ENCODE results near the gene USP40.

Gene USP40

GRCh38 chr2:233442028-233442310 is 124.6 kb downstream of the USP40 start:
- DNase-seq = no peak

- DNase-seq = no peak
Observed at GRCh38 chr2:233441161-233442027, 125.2 kb downstream of the USP40 start.

- no peak for DNase-seq
Observed at GRCh38 chr2:233440714-233441113, 125.9 kb downstream of the USP40 start.

- no peak for DNase-seq
Observed at GRCh38 chr2:233440314-233440713, 126.3 kb downstream of the USP40 start.

- DNase-seq = no peak
Observed at GRCh38 chr2:233439191-233439590, 127.4 kb downstream of the USP40 start.

- DNase-seq = no peak
Observed at GRCh38 chr2:233438573-233439147, 127.9 kb downstream of the USP40 start.

- DNase-seq = no peak
Observed at GRCh38 chr2:233437439-233437955, 129.1 kb downstream of the USP40 start.

GRCh38 chr2:233436691-233437438 is 129.7 kb downstream of the USP40 start:
- no peak for DNase-seq

- DNase-seq = no peak
Observed at GRCh38 chr2:233436191-233436581, 130.4 kb downstream of the USP40 start.

- DNase-seq = no peak
Observed at GRCh38 chr2:233435436-233436190, 131.0 kb downstream of the USP40 start.

GRCh38 chr2:233434666-233435330 is 131.8 kb downstream of the USP40 start:
- DNase-seq = no peak

- DNase-seq = no peak
Observed at GRCh38 chr2:233433794-233434193, 132.8 kb downstream of the USP40 start.

GRCh38 chr2:233433029-233433428 is 133.6 kb downstream of the USP40 start:
- DNase-seq = no peak

- DNase-seq = no peak
Observed at GRCh38 chr2:233430651-233431050, 135.9 kb downstream of the USP40 start.

GRCh38 chr2:233430081-233430480 is 136.5 kb downstream of the USP40 start:
- DNase-seq = no peak

GRCh38 chr2:233429175-233429897 is 137.2 kb downstream of the USP40 start:
- DNase-seq = no peak

- DNase-seq = no peak
Observed at GRCh38 chr2:233428438-233428837, 138.1 kb downstream of the USP40 start.

GRCh38 chr2:233428008-233428407 is 138.6 kb downstream of the USP40 start:
- DNase-seq = no peak

- DNase-seq = no peak
Observed at GRCh38 chr2:233426619-233427342, 139.8 kb downstream of the USP40 start.
